Stomach (tissue), 9 donors: ENCODE measurements around the gene SEMA5A. TPM values are rescaled to one million over a fixed set of nuclear protein-coding genes. Genes with fewer than 3 reads are reported as not detected.

Source experiments
- DNase-seq, 2 donors: peaks; one replicate each; pipeline versions ENCODE4 v3.0.0 to v3.0.0-alpha.2; 2013 to 2019
- H3K27ac ChIP-seq, 5 donors: fragments of 200-600 bp in 4 of 5; sonication (generic) in 4 of 5; one replicate each; pipeline ENCODE4 v1.5.1; 2013 to 2019; ENCODE audit warnings: mild to moderate bottlenecking in 1 of 5, moderate library complexity in 1 of 5
- H3K27me3 ChIP-seq, 3 donors: fragments of 200-600 bp; sonication (generic); one replicate each; pipeline ENCODE4 v1.5.1; 2017 to 2019; ENCODE audit warnings: mixed run types in 1 of 3
- H3K36me3 ChIP-seq, 4 donors: fragments of 200-600 bp; sonication (generic); 1 replicate in 3 of 4; 2 replicates in 1 of 4; pipeline ENCODE4 v1.5.1; 2016 to 2019
- H3K4me1 ChIP-seq, 4 donors: fragments of 200-600 bp; sonication (generic); one replicate each; pipeline ENCODE4 v1.5.1; 2016 to 2019
- H3K4me3 ChIP-seq, 4 donors: fragments of 200-600 bp; sonication (generic) in 3 of 4; one replicate each; pipeline ENCODE4 v1.5.1; 2016 to 2019; ENCODE audit warnings: mild to moderate bottlenecking in 1 of 4
- H3K9me3 ChIP-seq, 4 donors: fragments of 200-600 bp; sonication (generic); one replicate each; pipeline ENCODE4 v1.5.1; 2016 to 2019
- CTCF ChIP-seq, 7 experiments: fragments of 450-650 bp in 4 of 7; fragments of 200-600 bp in 3 of 7; sonication (generic) in 3 of 7; IDR thresholded peaks; one replicate each; pipeline ENCODE4 v1.5.1; 2016 to 2019; ENCODE audit warnings: antibody characterized with exemption in 7 of 7, control low read depth in 2 of 7, mild to moderate bottlenecking in 1 of 7
- EP300 ChIP-seq: sonication (generic); formaldehyde crosslinking; IDR thresholded peaks from one replicate; pipeline ENCODE4 v1.6.1; 2017; ENCODE audit warnings: antibody characterized with exemption
- POLR2A ChIP-seq, 4 donors: fragments of 450-650 bp; IDR thresholded peaks; one replicate each; pipeline ENCODE4 v1.6.1; 2016; ENCODE audit warnings: antibody characterized with exemption in 4 of 4, control low read depth in 2 of 4, mild to moderate bottlenecking in 1 of 4, moderate library complexity in 1 of 4
- POLR2AphosphoS5 ChIP-seq, 3 donors: sonication (generic); formaldehyde crosslinking; IDR thresholded peaks; one replicate each; pipeline ENCODE4 v1.6.1; 2016; ENCODE audit warnings: antibody characterized with exemption in 3 of 3
- WGBS, 5 donors: extraction: QIAGEN DNeasy Blood & Tissue Kit in 3 of 5; methylation state at CpG; one replicate each; pipeline versions ENCODE4 v1.1.5 to v1.1.7; 2013 to 2018; 5-methylcytosine and 5-hydroxymethylcytosine counted together
- intact Hi-C: fragments of 100-400 bp; cut with DNase I; formaldehyde crosslinking; loops from one replicate; pipeline ENCODE4 v1.15.1; 2023; ENCODE audit warnings: low total_unique reads
- polyA plus RNA-seq, 3 donors: library from polyadenylated mRNA; stranded (reverse); fragments of 200-250 nt; gene quantifications; one replicate each; pipeline ENCODE4 v1.2.3, GENCODE V29; 2013
- total RNA-seq, 5 donors: library from RNA; depleted of rRNA; stranded (reverse); fragments of >200 nt; gene quantifications; one replicate each; pipeline versions ENCODE4 v1.1.0 to v1.2.3, GENCODE V29; 2014 to 2016
- donor health status: healthy with polysubstance abuse.
- donor health status: Bipolar disorder and iron deficiency.
- donor health status: healthy.

The SEMA5A gene
- total and polyA plus RNA-seq, 8 donors = 0.62 to 26.4 (median 3.2) TPM

- Histone ChIP-seq H3K36me3 (no peaks in the 10 kb centered on the region), H3K4me1 (peaks cover 0 to 10% (median 7%) of the 10 kb centered on the region in 4 donors), H3K27me3 (no peaks in the 10 kb centered on the region), H3K4me3 (no peak overlapping the region), H3K9me3 (no peaks in the 10 kb centered on the region), H3K27ac (no peak overlapping the region)
- TF ChIP-seq POLR2AphosphoS5 (IDR thresholded peaks at IDR 0.05) = no peak
- no peak for TF ChIP-seq EP300
- TF ChIP-seq POLR2A (IDR thresholded peaks at IDR 0.05) = no peak
- no peak for TF ChIP-seq CTCF (IDR thresholded peaks at IDR 0.05)
- DNase-seq = no peak
- intact Hi-C loops = no loop called here
- WGBS, 5 donors = 81 to 89% (median 86%) methylated on average over 2 of the region's 2 CpGs
Observed at GRCh38 chr5:9128136-9128535, 417.7 kb downstream of the SEMA5A start.

GRCh38 chr5:9126490-9126889 is 419.4 kb downstream of the SEMA5A start:
- no peaks in the 10 kb centered on the region for H3K9me3 ChIP-seq
- 68 to 80% (median 76%) methylated on average over 2 of the region's 2 CpGs for WGBS, 5 donors
- no peaks in the 10 kb centered on the region for H3K36me3 ChIP-seq
- H3K4me1 ChIP-seq = peaks cover 0 to 17% (median 11%) of the 10 kb centered on the region in 4 donors
- H3K27ac ChIP-seq = no peak overlapping the region
- intact Hi-C loops = no loop called here
- TF ChIP-seq POLR2A (IDR thresholded peaks at IDR 0.05) = no peak
- no peak for TF ChIP-seq POLR2AphosphoS5 (IDR thresholded peaks at IDR 0.05)
- TF ChIP-seq EP300 = no peak
- no peak for TF ChIP-seq CTCF (IDR thresholded peaks at IDR 0.05)
- no peak for DNase-seq
- no peaks in the 10 kb centered on the region for H3K27me3 ChIP-seq
- H3K4me3 ChIP-seq = no peak overlapping the region

- H3K4me3 ChIP-seq = no peak overlapping the region
Observed at GRCh38 chr5:9125852-9126251, 420.0 kb downstream of the SEMA5A start.

GRCh38 chr5:9124838-9125237 is 421.0 kb downstream of the SEMA5A start:
- no peak overlapping the region for H3K4me3 ChIP-seq
- intact Hi-C loops = no loop called here
- no peak for DNase-seq
- no peaks in the 10 kb centered on the region for H3K36me3 ChIP-seq
- H3K27ac ChIP-seq = no peak overlapping the region
- 93 to 98% (median 95%) methylated on average over 6 of the region's 6 CpGs for WGBS, 5 donors
- no peaks in the 10 kb centered on the region for H3K9me3 ChIP-seq
- no peak for TF ChIP-seq POLR2AphosphoS5 (IDR thresholded peaks at IDR 0.05)
- TF ChIP-seq CTCF (IDR thresholded peaks at IDR 0.05) = no peak
- TF ChIP-seq POLR2A (IDR thresholded peaks at IDR 0.05) = no peak
- TF ChIP-seq EP300 = no peak
- H3K4me1 ChIP-seq = peaks cover 4 to 17% (median 11%) of the 10 kb centered on the region in 4 donors
- no peaks in the 10 kb centered on the region for H3K27me3 ChIP-seq

More at GRCh38 chr5:9125852-9126251, 420.0 kb downstream of the SEMA5A start:
- no peaks in the 10 kb centered on the region for H3K9me3 ChIP-seq
- intact Hi-C loops = no loop called here
- DNase-seq = no peak
- no peaks in the 10 kb centered on the region for H3K36me3 ChIP-seq
- no peak overlapping the region for H3K27ac ChIP-seq
- peaks cover 4 to 17% (median 11%) of the 10 kb centered on the region in 4 donors for H3K4me1 ChIP-seq
- H3K27me3 ChIP-seq = no peaks in the 10 kb centered on the region
- 36 to 65% (median 58%) methylated on average over 3 of the region's 3 CpGs for WGBS, 5 donors
- no peak for TF ChIP-seq POLR2AphosphoS5 (IDR thresholded peaks at IDR 0.05)
- no peak for TF ChIP-seq EP300
- TF ChIP-seq CTCF (IDR thresholded peaks at IDR 0.05) = no peak
- no peak for TF ChIP-seq POLR2A (IDR thresholded peaks at IDR 0.05)
